Panc1 (cell line): ENCODE results near the gene PFKFB3. TPM values are rescaled to one million over a fixed set of nuclear protein-coding genes. Genes with fewer than 3 reads are reported as not detected.

Source experiments
- ATAC-seq: fragments of 200-7000 bp; cut with Tn5 transposase; 2 replicates; pipeline ENCODE4 v1.9.1; 2020; ENCODE audit warnings: mild to moderate bottlenecking, moderate library complexity
- BruUV-seq: library from RNA; stranded (reverse); fragments of 400-500 nt; replicated peaks from 2 replicates; lab custom pipeline; 2021; lab: Mats Ljungman, UMichigan
- CTCF ChIA-PET: fragments of 300-600 bp; sonication (Branson Sonifier 250); formaldehyde crosslinking; loops from one replicate; lab custom pipeline; 2022; ENCODE audit warnings: antibody characterized with exemption; lab: Charles Lee
- POLR2A ChIA-PET: fragments of 300-600 bp; sonication (Branson Sonifier 250); formaldehyde crosslinking; loops from one replicate; lab custom pipeline; 2022; ENCODE audit warnings: antibody characterized with exemption; lab: Charles Lee
- DNase-seq: peaks from one replicate; pipeline ENCODE4 v3.0.0-alpha.2; 2010; ENCODE audit warnings: low read depth, low spot score
- H3K27ac ChIP-seq: 2 replicates; pipeline ENCODE4 v1.5.1; 2011; ENCODE audit warnings: mild to moderate bottlenecking, low read length, inconsistent platforms
- H3K27me3 ChIP-seq: fragments of 200-500 bp; sonication (Bioruptor generic); 2 replicates; pipeline ENCODE4 v1.6.0; 2014; ENCODE audit warnings: low read length, inconsistent platforms; ENCODE audit not compliant: control insufficient read depth, insufficient read depth
- H3K36me3 ChIP-seq: fragments of 200-500 bp; sonication (Bioruptor generic); 2 replicates; pipeline ENCODE4 v1.5.1; 2014; ENCODE audit warnings: inconsistent platforms, mild to moderate bottlenecking, low read length, moderate library complexity; ENCODE audit not compliant: control insufficient read depth, insufficient read depth
- H3K4me1 ChIP-seq: 2 replicates; pipeline ENCODE4 v1.5.1; 2011; ENCODE audit warnings: inconsistent platforms, mild to moderate bottlenecking, low read length, moderate library complexity; ENCODE audit not compliant: control insufficient read depth, insufficient read depth
- H3K4me3 ChIP-seq, 2 experiments: 2 replicates each; pipeline ENCODE4 v1.5.1; 2011 to 2012; ENCODE audit warnings: low read depth in 2 of 2, low read length in 2 of 2, mild to moderate bottlenecking in 2 of 2, inconsistent platforms in 1 of 2, moderate library complexity in 1 of 2
- H3K9me3 ChIP-seq: fragments of 200-500 bp; sonication (Bioruptor generic); 2 replicates; pipeline ENCODE4 v1.5.1; 2014; ENCODE audit warnings: low read depth, mild to moderate bottlenecking, inconsistent platforms, low read length, moderate library complexity; ENCODE audit not compliant: control insufficient read depth, insufficient read depth
- POLR2AphosphoS5 ChIP-seq: IDR thresholded peaks from 2 replicates; pipeline ENCODE4 v1.6.1; 2012; ENCODE audit warnings: mild to moderate bottlenecking, low read depth, low read length, moderate library complexity
- SIN3A ChIP-seq: IDR thresholded peaks from 2 replicates; pipeline ENCODE4 v1.6.1; 2012; ENCODE audit warnings: low read depth, mild to moderate bottlenecking, low read length, moderate library complexity, borderline replicate concordance; ENCODE audit not compliant: insufficient read depth
- TCF7L2 ChIP-seq: IDR thresholded peaks from 2 replicates; pipeline ENCODE4 v1.6.1; 2011; ENCODE audit warnings: mild to moderate bottlenecking, low read depth, low read length, inconsistent platforms
- in situ Hi-C: cut with HindIII; loops from 2 replicates; pipeline ENCODE4 v1.10.0; 2016; ENCODE audit warnings: low sequenced_read_pairs, low pct_unique_long_range_greater_than_20kb
- intact Hi-C: fragments of 100-400 bp; cut with micrococcal nuclease; formaldehyde crosslinking; loops from one replicate; pipeline ENCODE4 v1.10.0; 2022; ENCODE audit not compliant: unreplicated experiment
- total RNA-seq: library from RNA; stranded (reverse); gene quantifications from one replicate; pipeline ENCODE4 v1.2.1, GENCODE V29; 2021; ENCODE audit not compliant: unreplicated experiment
- TF ChIP-seq, protein P1 (sequence below): fragments of 450-650 bp; IDR thresholded peaks from 2 replicates; pipeline ENCODE4 v1.5.1; 2017; ENCODE audit warnings: mild to moderate bottlenecking
- TF ChIP-seq, protein P2 (sequence below), 2 experiments: IDR thresholded peaks; 2 replicates each; pipeline ENCODE4 v1.6.1; 2011 to 2012; ENCODE audit warnings: low read depth in 2 of 2, control low read depth in 1 of 2, low read length in 1 of 2, mild to moderate bottlenecking in 1 of 2, moderate library complexity in 1 of 2; ENCODE audit not compliant: insufficient read depth in 1 of 2

The PFKFB3 gene
- total RNA-seq, 1 experiment from 2014 or later, result 17.1 TPM

DNA sequence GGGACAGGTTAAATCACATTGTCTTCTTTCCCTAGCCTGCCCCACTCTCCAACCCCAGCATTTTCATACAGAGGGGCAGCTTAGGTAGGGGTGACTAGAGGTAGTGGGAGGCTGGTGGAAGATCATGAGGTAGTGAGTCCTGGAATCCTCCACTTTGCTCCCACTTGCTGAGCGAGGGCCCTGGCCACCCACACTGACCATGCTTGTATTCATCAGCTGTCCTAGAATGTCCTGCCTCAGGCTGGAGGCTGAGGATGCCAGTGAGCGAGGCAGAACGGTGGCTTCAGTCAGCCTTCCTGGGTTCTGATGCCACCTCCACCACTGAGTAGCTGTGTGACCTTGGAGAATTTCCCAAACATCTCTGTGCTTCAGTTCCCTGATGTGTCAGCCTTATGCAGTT lies 34.6 kb upstream of the PFKFB3 start:
- no peaks in the 10 kb centered on the region for H3K9me3 ChIP-seq
- no peaks in the 10 kb centered on the region for H3K27me3 ChIP-seq
- peaks cover 2% of the 10 kb centered on the region; the same call in 1 of the 2 replicates for H3K36me3 ChIP-seq
- in situ Hi-C loops (no loop called here), intact Hi-C loops (no loop called here)
- H3K27ac ChIP-seq, result no peak overlapping the region
- H3K4me1 ChIP-seq, result peaks cover 2% of the 10 kb centered on the region; the same call in 1 of the 2 replicates
- no peak for TF ChIP-seq SIN3A
- TF ChIP-seq TCF7L2, result no peak
- no peak for TF ChIP-seq POLR2AphosphoS5
- TF ChIP-seq, protein P1, sequence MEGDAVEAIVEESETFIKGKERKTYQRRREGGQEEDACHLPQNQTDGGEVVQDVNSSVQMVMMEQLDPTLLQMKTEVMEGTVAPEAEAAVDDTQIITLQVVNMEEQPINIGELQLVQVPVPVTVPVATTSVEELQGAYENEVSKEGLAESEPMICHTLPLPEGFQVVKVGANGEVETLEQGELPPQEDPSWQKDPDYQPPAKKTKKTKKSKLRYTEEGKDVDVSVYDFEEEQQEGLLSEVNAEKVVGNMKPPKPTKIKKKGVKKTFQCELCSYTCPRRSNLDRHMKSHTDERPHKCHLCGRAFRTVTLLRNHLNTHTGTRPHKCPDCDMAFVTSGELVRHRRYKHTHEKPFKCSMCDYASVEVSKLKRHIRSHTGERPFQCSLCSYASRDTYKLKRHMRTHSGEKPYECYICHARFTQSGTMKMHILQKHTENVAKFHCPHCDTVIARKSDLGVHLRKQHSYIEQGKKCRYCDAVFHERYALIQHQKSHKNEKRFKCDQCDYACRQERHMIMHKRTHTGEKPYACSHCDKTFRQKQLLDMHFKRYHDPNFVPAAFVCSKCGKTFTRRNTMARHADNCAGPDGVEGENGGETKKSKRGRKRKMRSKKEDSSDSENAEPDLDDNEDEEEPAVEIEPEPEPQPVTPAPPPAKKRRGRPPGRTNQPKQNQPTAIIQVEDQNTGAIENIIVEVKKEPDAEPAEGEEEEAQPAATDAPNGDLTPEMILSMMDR, result no peak
- TF ChIP-seq, protein P2, sequence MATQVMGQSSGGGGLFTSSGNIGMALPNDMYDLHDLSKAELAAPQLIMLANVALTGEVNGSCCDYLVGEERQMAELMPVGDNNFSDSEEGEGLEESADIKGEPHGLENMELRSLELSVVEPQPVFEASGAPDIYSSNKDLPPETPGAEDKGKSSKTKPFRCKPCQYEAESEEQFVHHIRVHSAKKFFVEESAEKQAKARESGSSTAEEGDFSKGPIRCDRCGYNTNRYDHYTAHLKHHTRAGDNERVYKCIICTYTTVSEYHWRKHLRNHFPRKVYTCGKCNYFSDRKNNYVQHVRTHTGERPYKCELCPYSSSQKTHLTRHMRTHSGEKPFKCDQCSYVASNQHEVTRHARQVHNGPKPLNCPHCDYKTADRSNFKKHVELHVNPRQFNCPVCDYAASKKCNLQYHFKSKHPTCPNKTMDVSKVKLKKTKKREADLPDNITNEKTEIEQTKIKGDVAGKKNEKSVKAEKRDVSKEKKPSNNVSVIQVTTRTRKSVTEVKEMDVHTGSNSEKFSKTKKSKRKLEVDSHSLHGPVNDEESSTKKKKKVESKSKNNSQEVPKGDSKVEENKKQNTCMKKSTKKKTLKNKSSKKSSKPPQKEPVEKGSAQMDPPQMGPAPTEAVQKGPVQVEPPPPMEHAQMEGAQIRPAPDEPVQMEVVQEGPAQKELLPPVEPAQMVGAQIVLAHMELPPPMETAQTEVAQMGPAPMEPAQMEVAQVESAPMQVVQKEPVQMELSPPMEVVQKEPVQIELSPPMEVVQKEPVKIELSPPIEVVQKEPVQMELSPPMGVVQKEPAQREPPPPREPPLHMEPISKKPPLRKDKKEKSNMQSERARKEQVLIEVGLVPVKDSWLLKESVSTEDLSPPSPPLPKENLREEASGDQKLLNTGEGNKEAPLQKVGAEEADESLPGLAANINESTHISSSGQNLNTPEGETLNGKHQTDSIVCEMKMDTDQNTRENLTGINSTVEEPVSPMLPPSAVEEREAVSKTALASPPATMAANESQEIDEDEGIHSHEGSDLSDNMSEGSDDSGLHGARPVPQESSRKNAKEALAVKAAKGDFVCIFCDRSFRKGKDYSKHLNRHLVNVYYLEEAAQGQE (IDR thresholded peaks at IDR 0.05; ENCODE audit: insufficient read depth in 1 of 2, low read depth in 2 of 2, low read length in 1 of 2), result no peak
- CTCF ChIA-PET, result no interaction called here
- POLR2A ChIA-PET, result no interaction called here
- BruUV-seq, result no TSS peak
- no peak overlapping the region for H3K4me3 ChIP-seq
- DNase-seq, result no peak
- no peak for ATAC-seq

DNA sequence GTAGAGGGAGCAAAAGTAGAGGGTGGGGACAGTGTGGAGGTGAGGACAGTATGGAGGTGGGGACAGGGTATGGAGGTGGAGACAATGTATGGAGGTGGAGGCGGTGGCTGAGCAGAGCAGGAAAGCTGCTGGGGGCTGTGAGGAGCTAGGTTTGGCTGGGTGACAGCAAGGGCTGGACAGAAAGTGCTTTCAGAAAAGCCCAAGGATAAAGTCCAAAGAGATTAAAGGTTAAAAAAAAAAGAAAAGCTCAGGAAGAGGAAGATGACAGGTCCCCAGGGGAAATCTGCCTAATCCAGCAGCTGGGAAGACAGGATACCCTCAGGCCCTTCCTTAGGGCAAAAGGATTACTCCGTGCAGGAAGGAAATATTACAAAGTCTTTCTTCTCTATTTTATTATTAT lies 32.1 kb upstream of the PFKFB3 start:
- no peak for ATAC-seq
- H3K27me3 ChIP-seq, result no peaks in the 10 kb centered on the region
- H3K4me3 ChIP-seq, result no peak overlapping the region
- ChIA-PET CTCF (no interaction called here), POLR2A (no interaction called here)
- no peaks in the 10 kb centered on the region for H3K36me3 ChIP-seq
- H3K27ac ChIP-seq, result no peak overlapping the region
- TF ChIP-seq, protein P1, result no peak
- TF ChIP-seq TCF7L2, result no peak
- no peak for TF ChIP-seq SIN3A
- 0 out of 2 replicates have a peak, but pooled peaks have one; percentile 30 for TF ChIP-seq POLR2AphosphoS5
- TF ChIP-seq, protein P2 (IDR thresholded peaks at IDR 0.05; ENCODE audit: insufficient read depth in 1 of 2, low read depth in 2 of 2, low read length in 1 of 2), result no peak
- H3K9me3 ChIP-seq, result no peaks in the 10 kb centered on the region
- H3K4me1 ChIP-seq, result no peaks in the 10 kb centered on the region
- DNase-seq, result no peak
- intact Hi-C loops (no loop called here), in situ Hi-C loops (no loop called here)
- BruUV-seq, result no TSS peak
